Keratinocyte (primary cell): Measurements from ENCODE around the gene ANO7. TPM values are rescaled to one million over a fixed set of nuclear protein-coding genes. Genes with fewer than 3 reads are reported as not detected.

Source experiments
- DNase-seq: peaks from one replicate; pipeline ENCODE4 v3.0.0-alpha.2; 2011; ENCODE audit warnings: low read depth, missing footprints, low spot score
- FAIRE-seq: peaks from 2 replicates; lab custom pipeline; 2011; peaks lifted over from hg19 to GRCh38; lab: Jason Lieb, UNC
- H2AFZ ChIP-seq: 2 replicates; pipeline ENCODE4 v1.6.0; 2012; ENCODE audit warnings: low read length, control low read depth, inconsistent platforms; ENCODE audit not compliant: control insufficient read depth
- H3K27ac ChIP-seq: 2 replicates; pipeline ENCODE4 v1.5.1; 2011; ENCODE audit warnings: low read length; ENCODE audit not compliant: control insufficient read depth, insufficient read depth
- H3K27me3 ChIP-seq: 3 replicates; pipeline ENCODE4 v1.6.0; 2011; ENCODE audit warnings: low read length; ENCODE audit not compliant: control insufficient read depth, insufficient read depth; ENCODE audit errors: extremely low read depth
- H3K36me3 ChIP-seq, 2 experiments: 2 replicates in 1 of 2; 3 replicates in 1 of 2; pipeline ENCODE4 v1.5.1; 2011; ENCODE audit warnings: low read length in 2 of 2, mild to moderate bottlenecking in 1 of 2; ENCODE audit not compliant: control insufficient read depth in 2 of 2, insufficient read depth in 2 of 2; ENCODE audit errors: extremely low read depth in 1 of 2
- H3K4me1 ChIP-seq: 3 replicates; pipeline ENCODE4 v1.5.1; 2011; ENCODE audit warnings: low read length; ENCODE audit not compliant: control insufficient read depth, insufficient read depth; ENCODE audit errors: extremely low read depth
- H3K4me2 ChIP-seq: 3 replicates; pipeline ENCODE4 v1.6.0; 2011; ENCODE audit warnings: low read depth, low read length; ENCODE audit not compliant: control insufficient read depth, insufficient read depth; ENCODE audit errors: extremely low read depth
- H3K4me3 ChIP-seq, 3 experiments: fragments of 200-600 bp in 1 of 3; sonication (generic) in 1 of 3; 2 replicates in 2 of 3; 3 replicates in 1 of 3; pipeline ENCODE4 v1.5.1; 2011 to 2016; ENCODE audit warnings: low read length in 3 of 3, mild to moderate bottlenecking in 3 of 3, control low read depth in 2 of 3, inconsistent platforms in 1 of 3, low read depth in 1 of 3, mixed read lengths in 1 of 3, mixed run types in 1 of 3, moderate library complexity in 1 of 3; ENCODE audit not compliant: control insufficient read depth in 2 of 3, insufficient read depth in 2 of 3; ENCODE audit errors: extremely low read depth in 1 of 3
- H3K79me2 ChIP-seq: 2 replicates; pipeline ENCODE4 v1.6.0; 2012; ENCODE audit warnings: low read length; ENCODE audit not compliant: control insufficient read depth, insufficient read depth
- H3K9ac ChIP-seq: 3 replicates; pipeline ENCODE4 v1.6.0; 2011; ENCODE audit warnings: low read length; ENCODE audit not compliant: control insufficient read depth, insufficient read depth; ENCODE audit errors: extremely low read depth
- H3K9me1 ChIP-seq: 3 replicates; pipeline ENCODE4 v1.6.0; 2011; ENCODE audit warnings: low read length; ENCODE audit not compliant: control insufficient read depth, insufficient read depth; ENCODE audit errors: extremely low read depth
- H3K9me3 ChIP-seq: 2 replicates; pipeline ENCODE4 v1.5.1; 2012; ENCODE audit warnings: low read depth, low read length; ENCODE audit not compliant: control insufficient read depth
- H4K20me1 ChIP-seq: 3 replicates; pipeline ENCODE4 v1.6.0; 2011; ENCODE audit warnings: low read length; ENCODE audit not compliant: control insufficient read depth, insufficient read depth; ENCODE audit errors: extremely low read depth
- CTCF ChIP-seq, 3 experiments: IDR thresholded peaks in 1 of 3; conservative IDR thresholded peaks in 1 of 3; optimal IDR thresholded peaks in 1 of 3; 2 replicates in 2 of 3; 3 replicates in 1 of 3; pipeline versions ENCODE3 to v1.5.1; 2011; ENCODE audit warnings: low read length in 3 of 3, mild to moderate bottlenecking in 3 of 3, moderate library complexity in 2 of 3, control low read depth in 1 of 3, inconsistent platforms in 1 of 3; ENCODE audit not compliant: insufficient read depth in 2 of 3; ENCODE audit errors: extremely low read depth in 1 of 3
- EZH2 ChIP-seq: IDR thresholded peaks from one replicate; pipeline ENCODE4 v1.6.1; 2012; ENCODE audit warnings: inconsistent platforms, mild to moderate bottlenecking, low read length, moderate library complexity
- dilution Hi-C: fragments of 300-500 bp; cut with MboI; formaldehyde crosslinking; loops from one replicate; pipeline ENCODE4 v1.7.0; 2020; ENCODE audit warnings: low sequenced_read_pairs; ENCODE audit not compliant: extremely low pct_ligation_motif_present
- polyA plus RNA-seq, 5 experiments: library from polyadenylated mRNA; depleted of rRNA in 3 of 5; stranded (reverse) in 3 of 5; stranded (forward) in 1 of 5; unstranded in 1 of 5; fragments of >200 nt; gene quantifications; 1 replicate in 1 of 5; 2 replicates in 3 of 5; 3 replicates in 1 of 5; pipeline versions ENCODE4 v1.2.1 to v1.2.3, GENCODE V29; 2011 to 2012; ENCODE audit warnings: missing spikeins in 2 of 5, low read depth in 1 of 5, low replicate concordance in 1 of 5

ANO7 gene
- polyA plus RNA-seq, 1 donor (not counting 4 experiments of a cell fraction or from before 2014, with no cell fraction given): 0.14 TPM

GRCh38 chr2:241254904-241255351 lies 66.5 kb downstream of the ANO7 start:
- Histone ChIP-seq H3K4me2 (no peak overlapping the region), H3K27ac (no peak overlapping the region), H3K36me3 (peaks cover 52 to 63% of the 10 kb centered on the region in 2 experiments), H3K9me3 (no peaks in the 10 kb centered on the region), H3K9ac (no peak overlapping the region), H2AFZ (no peak overlapping the region), H3K4me1 (no peaks in the 10 kb centered on the region), H3K79me2 (peaks cover 23% of the 10 kb centered on the region), H3K4me3 (no peak overlapping the region), H3K27me3 (no peaks in the 10 kb centered on the region), H3K9me1 (no peaks in the 10 kb centered on the region), H4K20me1 (peaks cover 9% of the 10 kb centered on the region)
- DNase-seq (no peak), FAIRE-seq (no peak)
- TF ChIP-seq CTCF (optimal IDR thresholded peaks at IDR 0.05 in 1 of 3, IDR thresholded peaks at IDR 0.05 in 1 of 3, conservative IDR thresholded peaks at IDR 0.05 in 1 of 3; ENCODE audit: extremely low read depth in 1 of 3, insufficient read depth in 2 of 3, low read length in 3 of 3): no peak
- no peak for TF ChIP-seq EZH2
- dilution Hi-C loops: no loop called here

GRCh38 chr2:241255542-241256167 lies 67.2 kb downstream of the ANO7 start:
- dilution Hi-C loops: no loop called here
- H3K4me2 ChIP-seq: no peak overlapping the region
- TF ChIP-seq CTCF (optimal IDR thresholded peaks at IDR 0.05 in 1 of 3, IDR thresholded peaks at IDR 0.05 in 1 of 3, conservative IDR thresholded peaks at IDR 0.05 in 1 of 3; ENCODE audit: extremely low read depth in 1 of 3, insufficient read depth in 2 of 3, low read length in 3 of 3) (no peak), EZH2 (no peak)
- H3K27me3 ChIP-seq: no peaks in the 10 kb centered on the region
- no peak for FAIRE-seq
- H3K36me3 ChIP-seq: peaks cover 49 to 62% of the 10 kb centered on the region in 2 experiments
- DNase-seq: no peak
- H3K4me1 ChIP-seq: no peaks in the 10 kb centered on the region
- peaks cover 9% of the 10 kb centered on the region for H4K20me1 ChIP-seq
- no peaks in the 10 kb centered on the region for H3K9me3 ChIP-seq
- no peak overlapping the region for H3K9ac ChIP-seq
- H3K79me2 ChIP-seq: peaks cover 26% of the 10 kb centered on the region
- no peak overlapping the region for H2AFZ ChIP-seq
- no peaks in the 10 kb centered on the region for H3K9me1 ChIP-seq
- H3K4me3 ChIP-seq: no peak overlapping the region
- H3K27ac ChIP-seq: no peak overlapping the region
